ENCODE measurements around the gene PDGFC.

The PDGFC gene

DNA sequence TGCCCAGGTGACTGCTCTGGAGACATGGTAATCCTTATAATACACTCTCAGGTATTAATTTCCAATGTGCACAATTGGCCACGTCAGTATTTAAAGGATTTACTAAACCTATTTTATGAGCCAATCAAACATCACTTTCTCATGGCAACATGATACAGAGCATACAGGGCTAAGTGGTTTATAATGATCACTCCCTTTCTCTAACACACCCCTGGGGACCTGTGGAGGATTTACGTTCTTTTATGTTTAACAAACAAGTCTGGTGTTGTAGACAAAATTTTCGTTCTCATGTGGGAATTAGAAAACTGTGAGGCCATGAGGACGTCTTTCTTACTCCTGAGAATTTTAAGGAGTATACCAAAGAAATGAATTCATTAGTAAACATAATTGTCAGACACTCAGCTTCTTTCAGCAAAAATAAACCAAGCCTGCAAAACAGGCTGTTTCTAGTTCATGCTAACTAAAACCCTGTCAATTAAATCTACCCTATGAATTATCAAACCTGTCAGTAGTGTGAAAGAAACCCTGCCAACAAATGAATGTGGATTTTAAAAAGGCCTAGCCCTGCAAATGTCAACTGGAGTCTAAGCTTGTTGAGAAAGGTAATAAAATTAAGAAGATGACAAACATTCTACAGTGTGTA lies 155.8 kb downstream of the PDGFC start:
- Mint-ChIP-seq H3K9me3 (peaks cover 3% of the 10 kb centered on the region), H3K36me3 (no peaks in the 10 kb centered on the region), H3K27ac (no peak overlapping the region), H3K4me1 (no peaks in the 10 kb centered on the region), H3K27me3 (no peaks in the 10 kb centered on the region), H3K4me3 (no peak overlapping the region)
- ATAC-seq, result no peak

DNA sequence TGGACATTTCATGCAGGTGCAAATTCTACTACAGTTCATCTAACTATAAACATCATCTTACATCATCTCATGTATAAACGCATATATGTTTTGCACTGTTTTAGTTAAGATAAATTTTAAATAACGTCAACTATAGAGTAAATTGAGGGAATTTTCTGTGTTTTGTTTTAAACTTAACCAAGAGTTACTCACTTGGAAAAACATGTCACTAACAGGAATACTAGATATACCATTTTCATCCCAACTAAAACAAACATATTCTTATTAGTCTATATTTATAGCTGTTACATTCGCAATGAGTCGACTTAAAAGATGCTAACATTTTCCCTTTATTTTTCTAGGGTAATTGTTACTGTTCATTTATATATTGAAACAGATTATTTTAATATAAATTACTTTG lies 159.6 kb downstream of the PDGFC start:
- Mint-ChIP-seq H3K9me3 (no peaks in the 10 kb centered on the region), H3K4me1 (no peaks in the 10 kb centered on the region), H3K36me3 (no peaks in the 10 kb centered on the region), H3K4me3 (no peak overlapping the region), H3K27ac (no peak overlapping the region), H3K27me3 (no peaks in the 10 kb centered on the region)
- ATAC-seq, result no peak

- H3K27ac Mint-ChIP-seq, result no peak overlapping the region
- no peak for ATAC-seq
- H3K9me3 Mint-ChIP-seq, result no peaks in the 10 kb centered on the region
- H3K27me3 Mint-ChIP-seq, result no peaks in the 10 kb centered on the region
- no peak overlapping the region for H3K4me3 Mint-ChIP-seq
- H3K4me1 Mint-ChIP-seq, result no peaks in the 10 kb centered on the region
- no peaks in the 10 kb centered on the region for H3K36me3 Mint-ChIP-seq
Measured at GRCh38 chr4:156811286-156811685, 160.3 kb downstream of the PDGFC start.

DNA sequence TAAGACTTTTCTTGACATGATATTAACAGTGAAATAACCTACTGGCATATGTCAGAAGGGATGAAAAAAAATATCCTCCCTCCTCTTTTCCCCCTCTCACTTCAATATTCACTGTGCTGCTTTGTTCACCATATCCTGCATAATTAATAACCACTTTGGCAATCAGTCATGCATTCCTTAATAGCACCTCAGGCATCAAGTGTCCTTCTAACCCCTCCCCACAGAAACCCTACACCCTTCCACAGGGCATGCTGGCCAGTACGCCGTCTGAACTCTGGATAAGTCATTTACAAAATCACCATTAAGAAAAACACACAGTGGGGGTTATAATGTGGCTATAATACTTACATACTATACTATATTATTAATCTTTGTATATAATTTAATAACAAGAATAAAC lies 165.9 kb downstream of the PDGFC start:
- Mint-ChIP-seq H3K4me3 (no peak overlapping the region), H3K27ac (no peak overlapping the region), H3K4me1 (no peaks in the 10 kb centered on the region), H3K27me3 (no peaks in the 10 kb centered on the region), H3K36me3 (no peaks in the 10 kb centered on the region), H3K9me3 (peaks cover 3% of the 10 kb centered on the region)
- ATAC-seq, result no peak

- H3K36me3 Mint-ChIP-seq, result no peaks in the 10 kb centered on the region
- H3K27ac Mint-ChIP-seq, result no peak overlapping the region
- peaks cover 3% of the 10 kb centered on the region for H3K9me3 Mint-ChIP-seq
- no peaks in the 10 kb centered on the region for H3K4me1 Mint-ChIP-seq
- H3K4me3 Mint-ChIP-seq, result no peak overlapping the region
- no peaks in the 10 kb centered on the region for H3K27me3 Mint-ChIP-seq
- ATAC-seq, result no peak
Measured at GRCh38 chr4:156803056-156803455, 168.5 kb downstream of the PDGFC start.

GRCh38 chr4:156800463-156800862 lies 171.1 kb downstream of the PDGFC start:
- no peaks in the 10 kb centered on the region for H3K27me3 Mint-ChIP-seq
- H3K9me3 Mint-ChIP-seq, result peaks cover 8% of the 10 kb centered on the region
- ATAC-seq, result no peak
- H3K27ac Mint-ChIP-seq, result no peak overlapping the region
- no peaks in the 10 kb centered on the region for H3K36me3 Mint-ChIP-seq
- no peak overlapping the region for H3K4me3 Mint-ChIP-seq
- H3K4me1 Mint-ChIP-seq, result no peaks in the 10 kb centered on the region

- Mint-ChIP-seq H3K4me1 (no peaks in the 10 kb centered on the region), H3K36me3 (no peaks in the 10 kb centered on the region), H3K27me3 (no peaks in the 10 kb centered on the region), H3K9me3 (peaks cover 4% of the 10 kb centered on the region), H3K4me3 (no peak overlapping the region), H3K27ac (no peak overlapping the region)
- no peak for ATAC-seq
Measured at GRCh38 chr4:156799121-156799589, 172.4 kb downstream of the PDGFC start.

DNA sequence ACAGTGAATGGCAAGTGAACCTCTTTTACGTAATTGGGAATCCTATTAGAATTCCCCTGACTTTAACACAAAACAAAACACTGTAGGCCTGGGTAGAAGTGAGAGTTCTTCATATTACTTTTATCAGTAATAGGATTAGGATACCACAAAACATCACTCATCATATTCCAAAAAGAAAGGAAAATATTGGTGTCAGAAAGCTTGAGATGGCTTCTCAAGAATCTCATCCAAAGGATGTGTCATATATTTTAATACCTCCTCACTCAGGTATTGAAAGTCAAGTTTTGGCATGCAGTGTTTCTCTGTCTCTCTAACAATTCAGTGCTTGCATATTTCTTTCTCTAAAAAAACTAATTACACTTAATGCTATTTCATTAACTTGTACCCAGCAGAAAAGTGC lies 173.2 kb downstream of the PDGFC start:
- H3K9me3 Mint-ChIP-seq, result peaks cover 4% of the 10 kb centered on the region

GRCh38 chr4:156797206-156797605 lies 174.4 kb downstream of the PDGFC start:
- Mint-ChIP-seq H3K9me3 (peaks cover 4% of the 10 kb centered on the region), H3K4me1 (no peaks in the 10 kb centered on the region), H3K36me3 (no peaks in the 10 kb centered on the region), H3K4me3 (no peak overlapping the region), H3K27me3 (no peaks in the 10 kb centered on the region), H3K27ac (no peak overlapping the region)
- no peak for ATAC-seq

More for the DNA sequence above, 173.2 kb downstream of the PDGFC start:
- no peak overlapping the region for H3K27ac Mint-ChIP-seq
- no peaks in the 10 kb centered on the region for H3K27me3 Mint-ChIP-seq
- no peaks in the 10 kb centered on the region for H3K4me1 Mint-ChIP-seq
- ATAC-seq, result no peak
- H3K4me3 Mint-ChIP-seq, result no peak overlapping the region
- H3K36me3 Mint-ChIP-seq, result no peaks in the 10 kb centered on the region

DNA sequence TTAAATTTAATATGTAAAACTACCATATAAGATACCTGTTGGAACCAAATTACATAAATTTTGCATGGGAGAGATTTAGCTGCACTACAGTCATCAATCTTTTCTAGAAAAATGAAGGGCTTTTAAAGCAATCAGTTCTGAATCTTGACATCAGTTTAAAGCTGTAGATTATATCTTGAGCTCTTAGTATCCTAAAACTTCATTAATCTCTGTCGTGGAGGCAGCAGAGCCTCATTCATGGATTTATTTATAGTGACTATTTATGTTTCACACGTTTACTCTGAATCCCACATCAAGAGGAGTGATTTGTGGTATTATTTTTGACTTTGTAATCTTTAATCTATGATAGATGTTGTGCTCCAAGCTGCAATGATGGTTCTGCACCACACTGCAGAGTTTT lies 175.9 kb downstream of the PDGFC start:
- Mint-ChIP-seq H3K27me3 (no peaks in the 10 kb centered on the region), H3K27ac (no peak overlapping the region), H3K9me3 (peaks cover 4% of the 10 kb centered on the region), H3K36me3 (no peaks in the 10 kb centered on the region), H3K4me3 (no peak overlapping the region), H3K4me1 (no peaks in the 10 kb centered on the region)
- ATAC-seq, result no peak

GRCh38 chr4:156794863-156795262 lies 176.7 kb downstream of the PDGFC start:
- H3K36me3 Mint-ChIP-seq, result no peaks in the 10 kb centered on the region
- no peak overlapping the region for H3K4me3 Mint-ChIP-seq
- H3K4me1 Mint-ChIP-seq, result no peaks in the 10 kb centered on the region
- ATAC-seq, result no peak
- no peak overlapping the region for H3K27ac Mint-ChIP-seq
- H3K9me3 Mint-ChIP-seq, result peaks cover 4% of the 10 kb centered on the region
- no peaks in the 10 kb centered on the region for H3K27me3 Mint-ChIP-seq

- Mint-ChIP-seq H3K4me1 (no peaks in the 10 kb centered on the region), H3K27ac (no peak overlapping the region), H3K9me3 (peaks cover 4% of the 10 kb centered on the region), H3K4me3 (no peak overlapping the region), H3K27me3 (no peaks in the 10 kb centered on the region), H3K36me3 (no peaks in the 10 kb centered on the region)
- ATAC-seq, result no peak
Measured at GRCh38 chr4:156792462-156793085, 179.0 kb downstream of the PDGFC start.

DNA sequence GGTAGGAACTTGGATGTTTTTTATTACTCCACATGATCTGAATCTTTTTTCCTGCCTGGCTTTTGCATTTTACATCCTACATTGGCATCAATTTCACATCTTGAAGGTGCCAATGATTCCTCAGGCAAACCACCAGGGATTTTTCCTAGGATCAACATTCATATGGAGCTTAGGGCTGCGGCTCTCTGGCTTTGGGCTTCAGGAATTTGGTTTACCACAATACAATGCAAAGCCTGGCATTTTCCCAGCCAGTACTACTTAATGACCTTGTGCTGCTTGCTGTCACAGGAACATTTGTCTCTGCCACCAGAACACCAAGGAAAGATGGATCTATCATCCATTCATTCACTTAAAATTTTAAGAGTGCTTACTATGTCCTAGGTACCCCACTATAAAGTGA lies 180.7 kb downstream of the PDGFC start:
- H3K4me3 Mint-ChIP-seq, result no peak overlapping the region
- ATAC-seq, result no peak
- no peaks in the 10 kb centered on the region for H3K9me3 Mint-ChIP-seq
- H3K27me3 Mint-ChIP-seq, result no peaks in the 10 kb centered on the region
- no peaks in the 10 kb centered on the region for H3K36me3 Mint-ChIP-seq
- no peaks in the 10 kb centered on the region for H3K4me1 Mint-ChIP-seq
- H3K27ac Mint-ChIP-seq, result no peak overlapping the region

- H3K27me3 Mint-ChIP-seq, result no peaks in the 10 kb centered on the region
- H3K9me3 Mint-ChIP-seq, result no peaks in the 10 kb centered on the region
- no peaks in the 10 kb centered on the region for H3K36me3 Mint-ChIP-seq
- no peaks in the 10 kb centered on the region for H3K4me1 Mint-ChIP-seq
- ATAC-seq, result no peak
- H3K4me3 Mint-ChIP-seq, result no peak overlapping the region
- H3K27ac Mint-ChIP-seq, result no peak overlapping the region
Measured at GRCh38 chr4:156788782-156789181, 182.8 kb downstream of the PDGFC start.

DNA sequence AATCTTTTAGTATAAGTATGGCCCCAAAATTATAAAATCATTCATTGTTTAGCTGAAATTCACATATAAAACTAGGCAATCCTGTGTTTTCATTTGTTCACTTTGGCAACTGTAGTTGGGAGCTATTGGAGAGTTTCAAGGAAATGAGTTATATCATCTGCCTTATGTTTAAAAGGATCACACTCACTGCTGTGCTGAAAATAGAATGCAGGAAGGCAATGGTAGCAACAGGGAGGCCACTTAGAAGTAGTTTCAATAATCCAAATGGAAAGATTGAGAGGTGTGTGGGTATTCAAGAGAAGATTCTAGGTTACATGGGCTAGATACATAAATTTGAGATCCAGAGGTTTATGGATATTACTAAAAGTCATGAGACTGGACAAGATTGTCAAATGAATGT lies 184.9 kb downstream of the PDGFC start:
- H3K4me1 Mint-ChIP-seq, result no peaks in the 10 kb centered on the region
- no peak overlapping the region for H3K27ac Mint-ChIP-seq
- no peak overlapping the region for H3K4me3 Mint-ChIP-seq
- no peaks in the 10 kb centered on the region for H3K27me3 Mint-ChIP-seq
- H3K36me3 Mint-ChIP-seq, result no peaks in the 10 kb centered on the region
- ATAC-seq, result no peak
- H3K9me3 Mint-ChIP-seq, result peaks cover 3% of the 10 kb centered on the region

- no peaks in the 10 kb centered on the region for H3K36me3 Mint-ChIP-seq
- H3K27me3 Mint-ChIP-seq, result no peaks in the 10 kb centered on the region
- H3K9me3 Mint-ChIP-seq, result peaks cover 7% of the 10 kb centered on the region
- H3K27ac Mint-ChIP-seq, result no peak overlapping the region
- H3K4me3 Mint-ChIP-seq, result no peak overlapping the region
- no peak for ATAC-seq
- H3K4me1 Mint-ChIP-seq, result no peaks in the 10 kb centered on the region
Measured at GRCh38 chr4:156784970-156785369, 186.6 kb downstream of the PDGFC start.

Measured in stimulated activated memory B cell treated with anti-CD40 and anti-IgM and Interleukin-4, amounts not matched to agents 10 μg/mL and 1 μg/mL and 100 μg/mL, for 72 hours (primary cell).